Calu3 (cell line): ENCODE data around the gene EZR. TPM values are rescaled to one million over a fixed set of nuclear protein-coding genes. Genes with fewer than 3 reads are reported as not detected.
"Not testable (repeated sequence)": the region's sequence is repeated elsewhere in the genome, so short reads cannot be mapped to it uniquely, and the experiment has no call there.

Experiments used
- BruUV-seq: library from RNA; stranded (reverse); fragments of 400-500 nt; replicated peaks from 2 replicates; lab custom pipeline; 2021; lab: Mats Ljungman, UMichigan
- CTCF ChIA-PET: fragments of 300-600 bp; sonication (Branson Sonifier 250); formaldehyde crosslinking; loops from one replicate; lab custom pipeline; 2022; ENCODE audit warnings: antibody characterized with exemption; lab: Charles Lee
- DNase-seq: peaks from one replicate; pipeline ENCODE4 v3.0.0; 2022
- H3K27ac Mint-ChIP-seq: one replicate; pipeline ENCODE4 v1.8.0; 2022; ENCODE audit warnings: mixed read lengths; ENCODE audit not compliant: unreplicated experiment
- H3K27me3 Mint-ChIP-seq: one replicate; pipeline ENCODE4 v1.8.0; 2022; ENCODE audit warnings: mixed read lengths; ENCODE audit not compliant: unreplicated experiment
- H3K36me3 Mint-ChIP-seq: one replicate; pipeline ENCODE4 v1.8.0; 2022; ENCODE audit warnings: mild to moderate bottlenecking, moderate library complexity, mixed read lengths; ENCODE audit not compliant: insufficient read depth, unreplicated experiment
- H3K4me1 Mint-ChIP-seq: one replicate; pipeline ENCODE4 v1.8.0; 2022; ENCODE audit warnings: mild to moderate bottlenecking, low read depth, mixed read lengths; ENCODE audit not compliant: unreplicated experiment
- H3K4me3 Mint-ChIP-seq: one replicate; pipeline ENCODE4 v1.8.0; 2022; ENCODE audit warnings: mild to moderate bottlenecking, low read depth, moderate library complexity, mixed read lengths; ENCODE audit not compliant: unreplicated experiment
- H3K9me3 Mint-ChIP-seq: one replicate; pipeline ENCODE4 v1.8.0; 2022; ENCODE audit warnings: low read depth, mixed read lengths; ENCODE audit not compliant: unreplicated experiment
- intact Hi-C: fragments of 100-400 bp; cut with micrococcal nuclease; formaldehyde crosslinking; loops from one replicate; pipeline ENCODE4 v1.10.0; 2022; ENCODE audit not compliant: unreplicated experiment
- total RNA-seq: library from RNA; stranded (reverse); gene quantifications from 2 replicates; pipeline ENCODE4 v1.2.3, GENCODE V29; 2022
- TF ChIP-seq, protein P1 (sequence below): fragments of 200-600 bp; IDR thresholded peaks from one replicate; pipeline ENCODE4 v1.8.0; 2022; ENCODE audit warnings: antibody characterized with exemption; ENCODE audit not compliant: unreplicated experiment

The EZR gene
- total RNA-seq, 1 experiment from 2014 or later, result 935 TPM

DNA sequence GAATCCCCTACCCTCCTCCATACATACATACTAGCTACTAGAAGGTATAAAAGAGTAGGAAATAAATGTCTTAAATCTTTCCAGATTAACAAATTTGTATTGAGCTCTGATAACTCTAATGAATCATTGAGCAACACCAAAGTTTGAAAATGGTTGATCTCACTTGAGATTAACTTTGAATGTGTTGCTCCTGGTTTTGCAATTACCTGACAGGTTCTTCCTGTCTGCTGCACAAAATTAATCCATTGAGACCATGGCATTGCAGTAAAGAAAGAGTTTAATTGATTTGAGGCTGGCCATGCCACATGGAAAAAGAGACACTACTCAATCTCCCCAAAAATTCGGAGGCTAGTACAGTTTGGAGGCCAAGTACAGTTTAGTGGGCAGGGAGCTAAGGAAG lies 21.3 kb upstream of the EZR start:
- no peak for DNase-seq
- intact Hi-C loops, result no loop called here
- Mint-ChIP-seq H3K27ac (peak overlapping the region; percentile 40), H3K4me1 (peaks cover 27% of the 10 kb centered on the region), H3K36me3 (peaks cover 10% of the 10 kb centered on the region), H3K9me3 (peaks cover 6% of the 10 kb centered on the region), H3K27me3 (no peaks in the 10 kb centered on the region), H3K4me3 (no peak overlapping the region)
- CTCF ChIA-PET, result interaction anchor here (0.8 kb wide), 1 partner anchor 29 kb away, joined by 3 read pairs; no protein-coding TSS in a partner anchor
- BruUV-seq, result no TSS peak
- TF ChIP-seq, protein P1, sequence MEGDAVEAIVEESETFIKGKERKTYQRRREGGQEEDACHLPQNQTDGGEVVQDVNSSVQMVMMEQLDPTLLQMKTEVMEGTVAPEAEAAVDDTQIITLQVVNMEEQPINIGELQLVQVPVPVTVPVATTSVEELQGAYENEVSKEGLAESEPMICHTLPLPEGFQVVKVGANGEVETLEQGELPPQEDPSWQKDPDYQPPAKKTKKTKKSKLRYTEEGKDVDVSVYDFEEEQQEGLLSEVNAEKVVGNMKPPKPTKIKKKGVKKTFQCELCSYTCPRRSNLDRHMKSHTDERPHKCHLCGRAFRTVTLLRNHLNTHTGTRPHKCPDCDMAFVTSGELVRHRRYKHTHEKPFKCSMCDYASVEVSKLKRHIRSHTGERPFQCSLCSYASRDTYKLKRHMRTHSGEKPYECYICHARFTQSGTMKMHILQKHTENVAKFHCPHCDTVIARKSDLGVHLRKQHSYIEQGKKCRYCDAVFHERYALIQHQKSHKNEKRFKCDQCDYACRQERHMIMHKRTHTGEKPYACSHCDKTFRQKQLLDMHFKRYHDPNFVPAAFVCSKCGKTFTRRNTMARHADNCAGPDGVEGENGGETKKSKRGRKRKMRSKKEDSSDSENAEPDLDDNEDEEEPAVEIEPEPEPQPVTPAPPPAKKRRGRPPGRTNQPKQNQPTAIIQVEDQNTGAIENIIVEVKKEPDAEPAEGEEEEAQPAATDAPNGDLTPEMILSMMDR, result no peak

DNA sequence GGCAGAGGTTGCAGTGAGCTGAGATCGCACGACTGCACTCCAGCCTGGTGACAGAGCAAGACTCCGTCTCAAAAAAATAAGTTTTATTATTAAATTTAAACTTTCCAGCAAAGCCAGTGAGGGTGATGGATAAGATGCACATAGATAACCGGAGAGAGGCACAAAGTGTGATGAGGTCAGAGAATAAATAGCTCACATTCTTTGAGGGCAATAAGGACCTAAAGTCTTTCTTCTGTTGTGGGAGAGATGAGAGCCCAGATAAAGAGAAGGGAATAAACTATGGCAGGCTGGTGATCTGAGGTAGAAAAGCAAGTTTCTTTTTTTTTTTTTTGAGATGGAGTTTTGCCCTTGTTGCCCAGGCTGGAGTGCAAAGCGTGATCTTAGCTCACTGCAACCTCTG lies 20.6 kb upstream of the EZR start:
- TF ChIP-seq, protein P1, result no peak
- H3K4me3 Mint-ChIP-seq, result no peak overlapping the region
- intact Hi-C loops, result no loop called here
- no peaks in the 10 kb centered on the region for H3K27me3 Mint-ChIP-seq
- no peak for DNase-seq
- H3K4me1 Mint-ChIP-seq, result peaks cover 34% of the 10 kb centered on the region
- CTCF ChIA-PET, result interaction anchor here (0.8 kb wide), 1 partner anchor 29 kb away, joined by 3 read pairs; no protein-coding TSS in a partner anchor
- peaks cover 6% of the 10 kb centered on the region for H3K9me3 Mint-ChIP-seq
- BruUV-seq, result no TSS peak
- H3K36me3 Mint-ChIP-seq, result peaks cover 11% of the 10 kb centered on the region
- H3K27ac Mint-ChIP-seq, result no peak overlapping the region

DNA sequence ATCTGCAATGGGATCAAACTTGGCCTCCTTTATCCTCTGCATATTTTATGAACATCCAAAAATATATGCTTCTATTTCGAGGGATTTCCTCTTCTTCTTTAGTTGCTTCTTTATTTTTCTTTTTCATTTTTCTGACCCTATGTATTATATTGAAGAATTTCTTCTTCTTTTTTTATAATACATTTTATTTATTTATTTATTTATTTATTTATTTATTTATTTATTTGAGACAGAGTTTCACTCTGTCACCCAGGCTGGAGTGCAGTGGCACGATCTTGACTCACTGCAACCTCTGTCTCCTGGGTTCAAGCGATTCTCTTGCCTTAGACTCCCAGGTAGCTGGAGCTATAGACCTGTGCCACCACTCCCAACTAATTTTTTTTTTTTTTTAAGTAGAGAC lies 19.6 kb upstream of the EZR start:
- H3K9me3 Mint-ChIP-seq, DNase-seq, intact Hi-C loops, H3K4me3 Mint-ChIP-seq, H3K27me3 Mint-ChIP-seq, BruUV-seq, CTCF ChIA-PET, H3K27ac Mint-ChIP-seq: not testable (repeated sequence)
- Mint-ChIP-seq H3K36me3 (peaks cover 11% of the 10 kb centered on the region), H3K4me1 (peaks cover 37% of the 10 kb centered on the region)

DNA sequence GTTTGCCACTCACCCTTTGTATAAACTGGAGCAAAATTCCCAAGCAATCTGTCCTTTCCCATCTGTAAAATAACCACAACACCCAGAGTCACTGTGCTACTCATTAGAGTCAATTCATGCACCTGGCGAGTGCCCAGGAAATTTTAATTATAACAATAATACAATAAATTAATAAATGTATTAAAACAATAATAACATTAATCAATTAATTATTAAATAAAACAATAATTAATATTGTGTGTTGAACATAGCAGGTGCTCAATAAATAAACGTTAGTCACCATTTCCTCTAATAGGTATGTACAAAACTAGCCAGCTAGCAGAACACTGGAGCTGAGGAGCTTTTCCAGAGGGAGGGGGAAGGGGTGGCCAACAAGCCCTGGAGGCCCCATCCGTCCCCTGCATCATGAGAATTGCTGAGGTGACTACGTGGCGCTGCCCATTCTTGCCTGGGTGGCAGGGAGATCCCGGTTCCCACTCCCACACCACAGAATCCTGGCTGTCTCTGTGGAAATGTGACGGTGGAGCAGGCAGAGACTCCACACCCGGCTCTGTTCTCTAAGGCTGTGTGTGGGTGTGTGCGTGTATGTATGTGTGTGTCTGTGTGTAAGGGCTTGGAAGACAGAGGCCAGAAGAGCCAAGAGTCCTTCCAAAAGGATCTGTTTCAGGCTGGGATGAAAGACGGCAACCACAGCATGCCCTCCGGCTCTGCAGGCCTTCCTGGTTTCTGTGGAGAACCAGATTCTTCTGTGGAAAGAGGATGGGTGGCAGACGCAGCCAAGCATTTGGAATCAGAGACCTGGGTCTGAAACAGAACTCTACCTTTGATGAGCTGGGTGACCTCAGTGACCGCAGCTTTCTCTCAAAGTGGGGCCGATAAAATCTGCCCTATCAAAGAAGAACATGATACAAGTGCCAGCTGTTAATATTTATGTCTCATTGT lies 18.8 kb upstream of the EZR start:
- H3K4me1 Mint-ChIP-seq, result peaks cover 37% of the 10 kb centered on the region
- no peak for DNase-seq
- CTCF ChIA-PET, result no interaction called here
- TF ChIP-seq, protein P1, result no peak
- H3K27ac Mint-ChIP-seq, result no peak overlapping the region
- H3K27me3 Mint-ChIP-seq, result no peaks in the 10 kb centered on the region
- H3K9me3 Mint-ChIP-seq, result peaks cover 6% of the 10 kb centered on the region
- no peak overlapping the region for H3K4me3 Mint-ChIP-seq
- BruUV-seq, result no TSS peak
- H3K36me3 Mint-ChIP-seq, result peaks cover 11% of the 10 kb centered on the region
- intact Hi-C loops, result no loop called here
